ENCODE data around the gene FKBP9. TPM values are rescaled to one million over a fixed set of nuclear protein-coding genes. Genes with fewer than 3 reads are reported as not detected.

Gene FKBP9
- total and polyA plus RNA-seq, 2 of the 8 experiments (the other 6 are each of a cell fraction or from before 2014, with no cell fraction given): 7.2 to 10.1 TPM

- TF ChIP-seq USF2 (IDR thresholded peaks at IDR 0.05; ENCODE audit: low read length): no peak
- TF ChIP-seq POLR2A (IDR thresholded peaks at IDR 0.05; ENCODE audit: control extremely low read depth in 1 of 2, low read depth in 2 of 2, low read length in 2 of 2): no peak; a peak in 1 of 3 replicates
- no peak for TF ChIP-seq CHD7 (IDR thresholded peaks at IDR 0.05; ENCODE audit: insufficient replicate concordance, low read length)
- no peak for TF ChIP-seq NANOG (IDR thresholded peaks at IDR 0.05; ENCODE audit: insufficient read depth, low read depth, low read length, poor library complexity, severe bottlenecking)
- TF ChIP-seq BCL11A (IDR thresholded peaks at IDR 0.05; ENCODE audit: low read depth in 2 of 2, low read length in 2 of 2): no peak
- TF ChIP-seq RFX5 (IDR thresholded peaks at IDR 0.05; ENCODE audit: borderline replicate concordance, low read depth, low read length): no peak
- TF ChIP-seq MAFK (IDR thresholded peaks at IDR 0.05; ENCODE audit: low read depth, low read length): no peak
- peak; percentile 85 for TF ChIP-seq E2F6 (IDR thresholded peaks at IDR 0.05)
These were observed 14.6 kb upstream of the FKBP9 start (continued) for GRCh38 chr7:32942415-32943251.

Measured in H1 (cell line).